ENCODE measurements around the gene EPGN.

Gene EPGN

GRCh38 chr4:74324262-74324661, 16.0 kb downstream of the EPGN start:
- TF ChIP-seq, protein P1, sequence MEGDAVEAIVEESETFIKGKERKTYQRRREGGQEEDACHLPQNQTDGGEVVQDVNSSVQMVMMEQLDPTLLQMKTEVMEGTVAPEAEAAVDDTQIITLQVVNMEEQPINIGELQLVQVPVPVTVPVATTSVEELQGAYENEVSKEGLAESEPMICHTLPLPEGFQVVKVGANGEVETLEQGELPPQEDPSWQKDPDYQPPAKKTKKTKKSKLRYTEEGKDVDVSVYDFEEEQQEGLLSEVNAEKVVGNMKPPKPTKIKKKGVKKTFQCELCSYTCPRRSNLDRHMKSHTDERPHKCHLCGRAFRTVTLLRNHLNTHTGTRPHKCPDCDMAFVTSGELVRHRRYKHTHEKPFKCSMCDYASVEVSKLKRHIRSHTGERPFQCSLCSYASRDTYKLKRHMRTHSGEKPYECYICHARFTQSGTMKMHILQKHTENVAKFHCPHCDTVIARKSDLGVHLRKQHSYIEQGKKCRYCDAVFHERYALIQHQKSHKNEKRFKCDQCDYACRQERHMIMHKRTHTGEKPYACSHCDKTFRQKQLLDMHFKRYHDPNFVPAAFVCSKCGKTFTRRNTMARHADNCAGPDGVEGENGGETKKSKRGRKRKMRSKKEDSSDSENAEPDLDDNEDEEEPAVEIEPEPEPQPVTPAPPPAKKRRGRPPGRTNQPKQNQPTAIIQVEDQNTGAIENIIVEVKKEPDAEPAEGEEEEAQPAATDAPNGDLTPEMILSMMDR (conservative IDR thresholded peaks at IDR 0.05; ENCODE audit: low read depth, low read length) = no peak
- no peak overlapping the region for H3K4me3 ChIP-seq (ENCODE audit: low read length)
- no peak for DNase-seq (ENCODE audit: low read depth)

DNA sequence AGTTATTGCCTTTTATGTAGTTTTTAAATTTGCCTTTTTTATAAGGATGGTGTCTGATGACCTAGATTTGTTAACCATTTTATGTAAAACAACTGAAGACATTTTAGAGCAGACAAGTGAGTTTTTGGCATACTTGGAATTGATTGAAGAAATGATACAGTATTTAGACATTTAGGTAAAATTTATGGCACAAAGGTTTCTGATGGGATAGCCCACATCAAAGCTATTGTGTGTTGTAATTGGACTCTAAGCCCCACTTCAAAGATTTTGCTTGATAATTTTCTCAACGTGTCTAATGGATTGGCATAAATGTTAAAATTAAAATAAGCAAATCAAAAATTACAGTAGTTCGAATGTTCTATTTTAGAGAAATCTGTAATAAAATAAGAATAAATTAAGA, 17.6 kb downstream of the EPGN start:
- TF ChIP-seq, protein P1 (conservative IDR thresholded peaks at IDR 0.05; ENCODE audit: low read depth, low read length) = no peak
- H3K4me3 ChIP-seq (ENCODE audit: low read length) = no peak overlapping the region
- no peak for DNase-seq (ENCODE audit: low read depth)

- TF ChIP-seq, protein P1 (conservative IDR thresholded peaks at IDR 0.05; ENCODE audit: low read depth, low read length) = no peak
- H3K4me3 ChIP-seq (ENCODE audit: low read length) = no peak overlapping the region
- no peak for DNase-seq (ENCODE audit: low read depth)
These were observed 19.5 kb downstream of the EPGN start for GRCh38 chr4:74327762-74328161.

DNA sequence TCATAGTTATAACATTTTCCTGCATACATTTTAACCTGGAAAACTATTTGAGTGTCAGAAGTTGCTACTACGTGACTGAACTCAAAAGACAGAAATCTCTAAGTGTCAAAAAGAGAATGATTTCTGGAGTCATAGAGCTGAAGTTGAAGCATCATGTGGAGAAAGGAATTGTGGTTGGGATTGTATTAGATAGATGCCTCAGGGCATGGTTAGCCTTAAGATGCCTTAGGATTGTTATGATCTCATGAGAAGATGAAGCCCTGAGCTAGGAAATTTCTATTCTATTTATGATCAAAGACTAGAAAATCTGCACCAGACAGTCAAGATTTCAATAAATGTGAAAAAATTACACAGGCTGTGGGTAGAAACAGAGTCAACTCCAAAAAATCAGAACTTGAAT, 20.2 kb downstream of the EPGN start:
- no peak for DNase-seq (ENCODE audit: low read depth)

GRCh38 chr4:74329307-74329706, 21.0 kb downstream of the EPGN start:
- TF ChIP-seq, protein P1 (conservative IDR thresholded peaks at IDR 0.05; ENCODE audit: low read depth, low read length) = no peak
- no peak overlapping the region for H3K4me3 ChIP-seq (ENCODE audit: low read length)
- DNase-seq (ENCODE audit: low read depth) = no peak

More for the DNA sequence above, 20.2 kb downstream of the EPGN start:
- TF ChIP-seq, protein P1 (conservative IDR thresholded peaks at IDR 0.05; ENCODE audit: low read depth, low read length) = no peak
- H3K4me3 ChIP-seq (ENCODE audit: low read length) = no peak overlapping the region

GRCh38 chr4:74330295-74330750, 22.1 kb downstream of the EPGN start:
- DNase-seq (ENCODE audit: low read depth) = no peak
- no peak overlapping the region for H3K4me3 ChIP-seq (ENCODE audit: low read length)
- TF ChIP-seq, protein P1 (conservative IDR thresholded peaks at IDR 0.05; ENCODE audit: low read depth, low read length) = no peak

DNA sequence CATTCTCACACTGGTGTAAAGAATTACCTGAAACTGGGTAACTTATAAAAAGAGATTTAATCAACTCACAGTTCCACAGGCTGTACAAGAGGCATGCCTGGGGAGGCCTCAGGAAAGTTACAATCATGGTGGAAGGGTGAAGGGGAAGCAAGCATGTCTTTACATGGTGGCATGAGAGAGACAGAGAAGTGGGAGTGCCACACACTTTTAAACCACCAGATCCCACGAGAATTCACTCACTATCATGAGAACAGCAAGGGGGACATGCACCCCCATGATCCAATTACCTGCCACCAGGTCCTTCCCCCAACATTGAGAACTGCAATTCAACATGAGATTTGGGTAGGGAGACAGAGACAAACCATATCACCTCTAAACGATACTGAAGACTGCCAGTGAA, 23.0 kb downstream of the EPGN start:
- H3K4me3 ChIP-seq (ENCODE audit: low read length) = no peak overlapping the region
- DNase-seq (ENCODE audit: low read depth) = no peak
- TF ChIP-seq, protein P1 (conservative IDR thresholded peaks at IDR 0.05; ENCODE audit: low read depth, low read length) = no peak
